ENCODE data around the gene PDE4A. TPM values are rescaled to one million over a fixed set of nuclear protein-coding genes. Genes with fewer than 3 reads are reported as not detected.

PDE4A gene
- total RNA-seq, 2 experiments from 2014 or later: 10.6 to 11.4 TPM

- no peak for DNase-seq
- peaks cover 22% of the 10 kb centered on the region for H3K4me1 Mint-ChIP-seq
- peak overlapping the region; percentile 59 for H3K4me3 Mint-ChIP-seq
- H3K36me3 Mint-ChIP-seq: peaks cover 26% of the 10 kb centered on the region
- H3K27ac Mint-ChIP-seq: no peak overlapping the region
- H3K9me3 Mint-ChIP-seq: no peaks in the 10 kb centered on the region
- no peaks in the 10 kb centered on the region for H3K27me3 Mint-ChIP-seq
These were observed 79.9 kb downstream of the PDE4A start for GRCh38 chr19:10500247-10500592.

- peaks cover 28% of the 10 kb centered on the region for H3K4me1 Mint-ChIP-seq
- no peaks in the 10 kb centered on the region for H3K9me3 Mint-ChIP-seq
- no peaks in the 10 kb centered on the region for H3K27me3 Mint-ChIP-seq
- peaks cover 23% of the 10 kb centered on the region for H3K36me3 Mint-ChIP-seq
- peak overlapping the region; percentile 88 for H3K4me3 Mint-ChIP-seq
- DNase-seq: peak; percentile 39
- peak overlapping the region; percentile 87 for H3K27ac Mint-ChIP-seq
These were observed 81.7 kb downstream of the PDE4A start for GRCh38 chr19:10501971-10502523.

- DNase-seq: peak; percentile 95
- Mint-ChIP-seq H3K36me3 (peaks cover 18% of the 10 kb centered on the region), H3K9me3 (no peaks in the 10 kb centered on the region), H3K4me1 (peaks cover 28% of the 10 kb centered on the region), H3K27me3 (no peaks in the 10 kb centered on the region), H3K4me3 (peak overlapping the region; percentile 88), H3K27ac (peak overlapping the region; percentile 87)
These were observed 82.2 kb downstream of the PDE4A start for GRCh38 chr19:10502524-10503001.

- Mint-ChIP-seq H3K27me3 (no peaks in the 10 kb centered on the region), H3K4me1 (peaks cover 26% of the 10 kb centered on the region), H3K4me3 (peak within 1 kb of the TSS; percentile 88), H3K27ac (peak within 1 kb of the TSS; percentile 93), H3K36me3 (peaks cover 18% of the 10 kb centered on the region), H3K9me3 (no peaks in the 10 kb centered on the region)
- DNase-seq: peak; percentile 59
These were observed 82.9 kb downstream of the PDE4A start, which contains the start of gene KEAP1 for GRCh38 chr19:10503002-10503789. Gene KEAP1 (minus strand): TSS chr19:10503356. CDS start chr19:10500033, 3,323 bp downstream.

- Mint-ChIP-seq H3K4me1 (peaks cover 21% of the 10 kb centered on the region), H3K27me3 (peaks cover 4% of the 10 kb centered on the region), H3K4me3 (no peak overlapping the region), H3K9me3 (no peaks in the 10 kb centered on the region), H3K36me3 (peaks cover 5% of the 10 kb centered on the region), H3K27ac (no peak overlapping the region)
- peak; percentile 80 for DNase-seq
These were observed 85.4 kb downstream of the PDE4A start for GRCh38 chr19:10505583-10506229.

GRCh38 chr19:10508036-10508435 lies 87.7 kb downstream of the PDE4A start:
- peaks cover 18% of the 10 kb centered on the region for H3K27me3 Mint-ChIP-seq
- no peak overlapping the region for H3K4me3 Mint-ChIP-seq
- H3K4me1 Mint-ChIP-seq: peaks cover 17% of the 10 kb centered on the region
- H3K36me3 Mint-ChIP-seq: no peaks in the 10 kb centered on the region
- H3K27ac Mint-ChIP-seq: no peak overlapping the region
- DNase-seq: no peak
- H3K9me3 Mint-ChIP-seq: no peaks in the 10 kb centered on the region

- H3K27ac Mint-ChIP-seq: peak overlapping the region; percentile 42
- peaks cover 14% of the 10 kb centered on the region for H3K4me1 Mint-ChIP-seq
- H3K36me3 Mint-ChIP-seq: no peaks in the 10 kb centered on the region
These were observed 88.4 kb downstream of the PDE4A start for GRCh38 chr19:10508707-10509106.

GRCh38 chr19:10510301-10510802 lies 90.0 kb downstream of the PDE4A start:
- Mint-ChIP-seq H3K9me3 (no peaks in the 10 kb centered on the region), H3K27ac (no peak overlapping the region), H3K4me3 (no peak overlapping the region), H3K36me3 (no peaks in the 10 kb centered on the region), H3K27me3 (peaks cover 41% of the 10 kb centered on the region), H3K4me1 (peaks cover 13% of the 10 kb centered on the region)
- peak; percentile 60 for DNase-seq

More at GRCh38 chr19:10508707-10509106, 88.4 kb downstream of the PDE4A start:
- Mint-ChIP-seq H3K27me3 (peaks cover 25% of the 10 kb centered on the region), H3K9me3 (no peaks in the 10 kb centered on the region), H3K4me3 (no peak overlapping the region)
- peak; percentile 47 for DNase-seq

GRCh38 chr19:10513223-10513622 lies 92.9 kb downstream of the PDE4A start:
- H3K27ac Mint-ChIP-seq: no peak overlapping the region
- peaks cover 15% of the 10 kb centered on the region for H3K4me1 Mint-ChIP-seq
- H3K27me3 Mint-ChIP-seq: peaks cover 66% of the 10 kb centered on the region
- H3K4me3 Mint-ChIP-seq: no peak overlapping the region
- no peaks in the 10 kb centered on the region for H3K36me3 Mint-ChIP-seq
- no peak for DNase-seq
- no peaks in the 10 kb centered on the region for H3K9me3 Mint-ChIP-seq

- peak overlapping the region; percentile 45 for H3K4me3 Mint-ChIP-seq
- peaks cover 79% of the 10 kb centered on the region for H3K27me3 Mint-ChIP-seq
- no peak overlapping the region for H3K27ac Mint-ChIP-seq
- no peaks in the 10 kb centered on the region for H3K9me3 Mint-ChIP-seq
- peaks cover 20% of the 10 kb centered on the region for H3K4me1 Mint-ChIP-seq
- H3K36me3 Mint-ChIP-seq: no peaks in the 10 kb centered on the region
- peak; percentile 72 for DNase-seq
These were observed 94.1 kb downstream of the PDE4A start for GRCh38 chr19:10514211-10515145.

GRCh38 chr19:10516064-10516385 lies 95.7 kb downstream of the PDE4A start:
- Mint-ChIP-seq H3K27ac (no peak overlapping the region), H3K4me3 (no peak overlapping the region), H3K36me3 (no peaks in the 10 kb centered on the region), H3K27me3 (peaks cover 81% of the 10 kb centered on the region), H3K9me3 (no peaks in the 10 kb centered on the region), H3K4me1 (peaks cover 18% of the 10 kb centered on the region)
- no peak for DNase-seq

- no peaks in the 10 kb centered on the region for H3K36me3 Mint-ChIP-seq
These were observed 96.4 kb downstream of the PDE4A start for GRCh38 chr19:10516671-10517286.

GRCh38 chr19:10517361-10517759 lies 97.0 kb downstream of the PDE4A start, which contains the start of gene S1PR5:
Gene S1PR5 (minus strand): TSS chr19:10517447. CDS start chr19:10515011, 2,436 bp downstream.
- Mint-ChIP-seq H3K36me3 (no peaks in the 10 kb centered on the region), H3K4me3 (peak within 1 kb of the TSS; percentile 42), H3K9me3 (no peaks in the 10 kb centered on the region), H3K27ac (no peak within 1 kb of the TSS), H3K27me3 (peaks cover 76% of the 10 kb centered on the region), H3K4me1 (peaks cover 18% of the 10 kb centered on the region)
- no peak for DNase-seq

More at GRCh38 chr19:10516671-10517286, 96.4 kb downstream of the PDE4A start:
- no peaks in the 10 kb centered on the region for H3K9me3 Mint-ChIP-seq
- H3K27ac Mint-ChIP-seq: no peak overlapping the region
- peaks cover 76% of the 10 kb centered on the region for H3K27me3 Mint-ChIP-seq
- no peak for DNase-seq
- H3K4me3 Mint-ChIP-seq: peak overlapping the region; percentile 38
- peaks cover 18% of the 10 kb centered on the region for H3K4me1 Mint-ChIP-seq

Measured in activated naive CD8-positive, alpha-beta T cell treated with anti-CD3 and anti-CD28 coated beads for 36 hours (primary cell).